Gastrocnemius medialis (tissue), 4 donors: ENCODE results near the gene CTSH. TPM values are rescaled to one million over a fixed set of nuclear protein-coding genes. Genes with fewer than 3 reads are reported as not detected.

Experiments used
- ATAC-seq, 2 donors: fragments of 150-250 bp; one replicate each; pipeline ENCODE4 v1.9.1; 2016
- DNase-seq, 2 donors: peaks; one replicate each; pipeline ENCODE4 v3.0.0-alpha.2; 2019
- H3K27ac ChIP-seq, 4 donors: fragments of 200-600 bp; sonication (generic); 1 replicate in 1 of 4; 2 replicates in 3 of 4; pipeline ENCODE4 v1.5.1; 2016 to 2018; ENCODE audit warnings: mild to moderate bottlenecking in 2 of 4, moderate library complexity in 1 of 4
- H3K27me3 ChIP-seq, 3 donors: fragments of 200-600 bp; sonication (generic) in 2 of 3; 1 replicate in 1 of 3; 2 replicates in 2 of 3; pipeline versions ENCODE4 v1.5.1 to v1.6.0; 2016 to 2019; ENCODE audit warnings: mild to moderate bottlenecking in 1 of 3, moderate library complexity in 1 of 3
- H3K36me3 ChIP-seq, 2 donors: fragments of 200-600 bp; sonication (generic) in 1 of 2; one replicate each; pipeline ENCODE4 v1.5.1; 2017 to 2018
- H3K4me1 ChIP-seq, 2 donors: fragments of 200-600 bp; sonication (generic) in 1 of 2; one replicate each; pipeline ENCODE4 v1.5.1; 2016 to 2017; ENCODE audit warnings: mild to moderate bottlenecking in 2 of 2
- H3K4me3 ChIP-seq, 4 donors: fragments of 200-600 bp; sonication (generic) in 3 of 4; 1 replicate in 1 of 4; 2 replicates in 3 of 4; pipeline ENCODE4 v1.5.1; 2016 to 2019; ENCODE audit warnings: mild to moderate bottlenecking in 2 of 4
- H3K9me3 ChIP-seq, 3 donors: fragments of 200-600 bp; sonication (generic) in 2 of 3; 1 replicate in 1 of 3; 2 replicates in 2 of 3; pipeline ENCODE4 v1.5.1; 2016 to 2019
- CTCF ChIP-seq, 5 experiments: fragments of 450-650 bp in 3 of 5; fragments of 200-600 bp in 2 of 5; sonication (generic) in 2 of 5; IDR thresholded peaks in 4 of 5; conservative IDR thresholded peaks in 1 of 5; 1 replicate in 4 of 5; 2 replicates in 1 of 5; pipeline ENCODE4 v1.5.1; 2016 to 2019; ENCODE audit warnings: antibody characterized with exemption in 5 of 5, mild to moderate bottlenecking in 3 of 5, moderate library complexity in 3 of 5
- POLR2A ChIP-seq, 2 donors: fragments of 450-650 bp; IDR thresholded peaks; one replicate each; pipeline ENCODE4 v1.6.1; 2017; ENCODE audit warnings: antibody characterized with exemption in 2 of 2, mild to moderate bottlenecking in 2 of 2, moderate library complexity in 2 of 2
- in situ Hi-C, 4 donors: fragments of 200-750 bp; cut with MboI; loops; one replicate each; pipeline versions ENCODE4 v1.15.0 to v1.8.0; 2017; ENCODE audit warnings: low sequenced_read_pairs in 4 of 4
- intact Hi-C: fragments of 100-400 bp; cut with DNase I; formaldehyde crosslinking; loops from one replicate; pipeline ENCODE4 v1.15.1; 2023; ENCODE audit warnings: low total_unique reads
- total RNA-seq, 4 donors: library from RNA; depleted of rRNA; stranded (reverse); fragments of >200 nt; gene quantifications; one replicate each; pipeline versions ENCODE4 v1.1.0 to v1.2.3, GENCODE V29; 2016

CTSH gene
- total RNA-seq, 4 donors from 2014 or later: 27.4 to 42.1 (median 29.4) TPM

- peaks cover 4 to 20% of the 10 kb centered on the region in 2 donors for H3K4me1 ChIP-seq
- peak overlapping the region in 3 of 4 donors; percentile 19 to 51 (median 19) for H3K27ac ChIP-seq
- H3K36me3 ChIP-seq: no peaks in the 10 kb centered on the region
- no peaks in the 10 kb centered on the region for H3K27me3 ChIP-seq
- DNase-seq (no peak), ATAC-seq (no peak)
- no peaks in the 10 kb centered on the region for H3K9me3 ChIP-seq
- H3K4me3 ChIP-seq: no peak overlapping the region
- intact Hi-C loops (no loop called here), in situ Hi-C loops (no loop called here)
- TF ChIP-seq POLR2A (IDR thresholded peaks at IDR 0.05) (no peak), CTCF (IDR thresholded peaks at IDR 0.05 in 4 of 5, conservative IDR thresholded peaks at IDR 0.05 in 1 of 5) (no peak)
Observed at GRCh38 chr15:78938658-78939488, 6.0 kb downstream of the CTSH start.

DNA sequence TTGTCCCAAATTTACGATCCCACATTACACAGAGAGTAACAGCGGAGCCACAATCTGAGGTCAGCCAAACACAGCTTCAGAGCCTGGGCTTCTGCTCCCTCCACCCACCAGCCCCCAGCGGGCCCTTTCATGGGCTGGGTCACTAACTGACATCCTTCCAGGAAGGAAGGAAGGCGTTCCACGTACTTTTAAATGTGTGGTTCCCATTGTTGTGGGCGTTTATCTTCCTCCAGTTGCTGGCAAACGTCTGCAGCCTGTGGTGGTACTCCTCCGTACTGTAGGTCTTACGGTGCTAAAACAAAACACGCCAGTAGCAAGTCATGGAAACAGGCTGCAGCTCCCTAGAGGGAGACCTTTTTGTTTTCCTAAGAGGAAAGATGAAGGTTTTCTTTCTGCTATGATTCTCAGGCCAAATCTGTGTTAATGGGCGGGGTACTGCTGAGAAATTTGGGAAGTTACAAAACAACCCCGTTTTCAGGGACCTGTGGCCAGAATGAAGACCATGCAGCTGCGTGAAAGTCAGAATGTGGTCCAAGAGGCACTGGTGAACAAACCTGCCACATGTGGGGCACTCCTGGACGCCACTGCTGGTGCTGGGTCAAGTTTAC, 7.6 kb downstream of the CTSH start:
- in situ Hi-C loops: no loop called here
- intact Hi-C loops: no loop called here
- TF ChIP-seq CTCF (IDR thresholded peaks at IDR 0.05 in 4 of 5, conservative IDR thresholded peaks at IDR 0.05 in 1 of 5) (no peak), POLR2A (IDR thresholded peaks at IDR 0.05) (peak in 1 of 2 donors; percentile 8)
- Histone ChIP-seq H3K27ac (peak overlapping the region; percentile 3 to 51 (median 30)), H3K4me3 (peak overlapping the region in 1 of 4 donors; percentile 6), H3K36me3 (no peaks in the 10 kb centered on the region), H3K9me3 (no peaks in the 10 kb centered on the region), H3K4me1 (peaks cover 0 to 15% of the 10 kb centered on the region in 2 donors), H3K27me3 (no peaks in the 10 kb centered on the region)
- DNase-seq (peak in 1 of 2 donors; percentile 25), ATAC-seq (peak; percentile 38 to 49)

DNA sequence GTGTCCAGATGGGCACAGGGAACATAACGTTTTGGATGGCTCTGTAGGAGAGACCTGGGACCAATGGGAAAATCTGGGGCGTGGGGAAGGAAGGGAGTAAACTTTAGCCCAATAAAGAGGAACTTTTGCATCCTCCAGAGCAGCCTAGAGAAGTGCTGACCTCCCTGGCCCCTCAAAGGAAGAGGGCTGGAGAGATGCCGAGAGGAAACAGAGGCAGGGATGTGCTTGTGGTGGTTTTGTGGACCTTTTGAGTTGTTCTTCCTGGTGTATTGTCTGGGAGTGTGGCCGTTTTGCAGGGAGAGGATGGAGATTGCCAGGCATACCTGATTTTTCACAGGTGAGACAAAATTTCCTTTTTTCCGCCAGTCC, 10.2 kb downstream of the CTSH start:
- no peak for ATAC-seq
- intact Hi-C loops: no loop called here
- H3K36me3 ChIP-seq: no peaks in the 10 kb centered on the region

GRCh38 chr15:78933823-78934654, 10.8 kb downstream of the CTSH start:
- ATAC-seq: no peak
- Histone ChIP-seq H3K27me3 (no peaks in the 10 kb centered on the region), H3K36me3 (no peaks in the 10 kb centered on the region), H3K4me3 (no peak overlapping the region), H3K27ac (peak overlapping the region in 1 of 4 donors; percentile 31), H3K9me3 (no peaks in the 10 kb centered on the region), H3K4me1 (peaks cover 12 to 27% of the 10 kb centered on the region in 2 donors)
- in situ Hi-C loops (no loop called here), intact Hi-C loops (no loop called here)
- no peak for TF ChIP-seq POLR2A (IDR thresholded peaks at IDR 0.05)
- no peak for TF ChIP-seq CTCF (IDR thresholded peaks at IDR 0.05 in 4 of 5, conservative IDR thresholded peaks at IDR 0.05 in 1 of 5)
- no peak for DNase-seq

More for the DNA sequence above, 10.2 kb downstream of the CTSH start:
- Histone ChIP-seq H3K27me3 (no peaks in the 10 kb centered on the region), H3K4me1 (peaks cover 12 to 27% of the 10 kb centered on the region in 2 donors), H3K27ac (peak overlapping the region in 1 of 4 donors; percentile 31), H3K9me3 (no peaks in the 10 kb centered on the region), H3K4me3 (no peak overlapping the region)
- TF ChIP-seq POLR2A (IDR thresholded peaks at IDR 0.05) (no peak), CTCF (IDR thresholded peaks at IDR 0.05 in 4 of 5, conservative IDR thresholded peaks at IDR 0.05 in 1 of 5) (no peak)
- in situ Hi-C loops: no loop called here
- no peak for DNase-seq
